Mucosa of gallbladder (tissue), 1 donor: ENCODE data around the gene ATP2C1. TPM values are rescaled to one million over a fixed set of nuclear protein-coding genes. Genes with fewer than 3 reads are reported as not detected.
"Not testable (repeated sequence)": the region's sequence is repeated elsewhere in the genome, so short reads cannot be mapped to it uniquely, and the experiment has no call there.

Experiments used
- DNase-seq: peaks from one replicate; pipeline ENCODE4 v3.0.0-alpha.2; 2020; ENCODE audit warnings: low spot score
- total RNA-seq: library from RNA; stranded (reverse); gene quantifications from one replicate; pipeline ENCODE4 v1.2.1, GENCODE V29; 2021
- donor health status: DM: no; HTN: no; CAD: no.

The ATP2C1 gene
- 78.9 TPM for total RNA-seq

DNA sequence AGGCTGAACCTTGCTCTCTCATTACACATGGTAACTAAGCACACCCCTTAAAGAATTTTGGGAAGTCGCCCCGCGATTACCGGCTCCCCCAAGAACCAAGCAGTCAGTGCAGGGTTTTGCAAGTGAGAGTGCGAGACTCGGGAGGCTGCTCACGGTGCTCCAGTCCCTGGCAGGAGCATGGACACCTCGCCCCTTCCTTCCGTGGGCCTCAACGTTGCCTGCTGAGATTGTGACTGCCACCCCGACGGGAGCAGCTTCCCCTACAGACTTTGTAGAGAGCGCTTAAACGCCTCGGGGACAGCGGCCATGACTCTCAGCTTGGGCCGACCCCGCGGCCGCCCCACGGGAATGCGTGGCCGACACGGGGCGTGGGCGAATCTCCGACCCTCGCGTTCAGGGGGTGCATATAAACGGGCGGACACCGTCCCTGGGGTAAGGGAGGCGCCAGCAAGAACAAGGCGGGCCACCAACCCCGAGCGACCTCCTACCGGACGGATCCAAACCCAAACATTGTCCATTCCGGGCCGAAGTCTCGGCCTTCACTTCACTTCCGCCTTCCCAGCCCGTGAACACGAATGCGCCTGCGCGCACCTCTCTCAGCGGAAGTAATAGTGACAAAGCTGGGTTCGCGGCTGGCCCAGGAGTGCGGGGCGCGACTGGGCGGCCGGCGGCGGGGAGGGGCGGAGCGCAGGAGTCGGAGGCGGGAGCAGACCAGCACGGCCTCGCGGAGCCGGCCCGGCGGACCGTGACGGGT lies at the start of gene ATP2C1:
ATP2C1 (plus strand) TSS at position 709 of the 754 bp plus-strand sequence. CDS start 686 bp downstream, outside the sequence.
- DNase-seq, result peak; percentile 96

GRCh38 chr3:130844462-130844861 lies 49.4 kb upstream of the ATP2C1 start:
- DNase-seq, result no peak

DNA sequence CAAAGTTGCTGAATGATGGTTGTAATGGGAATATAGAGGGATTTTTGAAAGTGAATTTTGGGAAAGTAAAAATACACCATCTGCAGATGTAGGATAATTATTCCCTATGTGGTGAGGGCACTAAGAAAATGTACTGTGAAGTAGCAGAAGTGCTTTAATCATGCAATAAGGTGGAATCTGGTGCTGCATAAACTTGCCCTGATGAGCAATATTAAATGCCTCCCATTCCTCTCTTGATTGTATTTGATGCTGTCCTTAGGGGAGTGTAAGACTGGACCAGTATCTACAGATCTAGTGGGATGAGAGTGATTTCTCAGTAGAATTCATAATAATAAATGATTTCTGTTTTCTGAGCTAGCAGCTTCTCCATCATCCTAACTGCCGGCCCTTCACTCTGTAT lies 47.7 kb upstream of the ATP2C1 start:
- DNase-seq, result no peak

GRCh38 chr3:130849091-130849552 lies 44.8 kb upstream of the ATP2C1 start:
- DNase-seq, result peak; percentile 41

DNA sequence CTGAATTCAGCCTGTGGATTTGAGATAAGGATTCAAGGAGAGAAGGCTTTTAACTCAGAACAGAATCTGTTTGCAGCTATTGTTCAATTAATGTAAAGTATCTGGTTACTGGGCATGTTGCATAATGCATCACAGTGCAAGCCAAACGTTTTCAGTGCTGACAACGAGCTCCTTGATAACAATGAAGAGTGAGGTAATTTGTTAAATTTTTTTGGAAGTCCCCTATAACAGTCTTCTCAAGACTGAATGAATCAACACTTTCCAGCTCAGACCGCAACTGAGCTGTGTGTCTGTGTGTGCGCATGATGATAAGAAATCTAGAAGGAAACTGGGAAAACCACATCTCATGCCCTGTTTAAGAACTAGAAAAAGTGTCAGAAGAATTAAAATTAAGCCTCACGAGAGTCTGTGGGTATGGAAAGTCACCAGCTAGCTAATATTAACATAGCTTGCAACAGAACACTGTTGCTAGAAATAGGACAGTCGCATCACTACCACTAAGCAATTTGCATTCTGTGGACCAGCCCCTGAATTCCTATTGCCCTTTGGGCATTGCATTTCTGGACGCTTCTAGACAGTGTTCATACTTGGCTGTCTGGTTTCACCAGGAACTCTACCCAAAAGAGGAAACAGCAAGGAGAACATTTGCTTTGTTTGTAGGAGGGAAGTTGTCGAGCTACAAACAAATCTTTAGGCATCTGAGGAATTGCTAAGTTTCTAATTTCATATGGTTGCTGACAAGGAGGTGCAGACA lies 43.7 kb upstream of the ATP2C1 start:
- peak; percentile 32 for DNase-seq

GRCh38 chr3:130850843-130851242 lies 43.0 kb upstream of the ATP2C1 start:
- DNase-seq, result no peak

DNA sequence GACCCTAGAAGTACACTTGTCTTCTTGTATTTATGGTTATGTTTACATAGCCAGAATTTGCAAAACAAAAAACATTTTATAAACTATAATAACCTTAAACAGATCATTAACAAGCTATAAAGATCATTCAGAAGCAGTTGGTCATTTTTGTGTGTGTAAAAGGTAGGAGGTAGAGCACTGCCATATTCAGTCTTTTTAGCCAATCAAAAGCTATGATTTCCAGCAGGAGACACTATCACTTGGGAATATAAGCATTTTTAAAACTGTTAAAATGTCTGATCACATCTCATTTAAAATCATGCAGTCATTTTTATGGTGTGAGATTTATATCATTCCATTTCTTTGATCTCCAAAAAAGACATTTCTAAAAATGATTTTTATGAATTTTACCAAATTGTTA lies 42.6 kb upstream of the ATP2C1 start:
- DNase-seq, result no peak

DNA sequence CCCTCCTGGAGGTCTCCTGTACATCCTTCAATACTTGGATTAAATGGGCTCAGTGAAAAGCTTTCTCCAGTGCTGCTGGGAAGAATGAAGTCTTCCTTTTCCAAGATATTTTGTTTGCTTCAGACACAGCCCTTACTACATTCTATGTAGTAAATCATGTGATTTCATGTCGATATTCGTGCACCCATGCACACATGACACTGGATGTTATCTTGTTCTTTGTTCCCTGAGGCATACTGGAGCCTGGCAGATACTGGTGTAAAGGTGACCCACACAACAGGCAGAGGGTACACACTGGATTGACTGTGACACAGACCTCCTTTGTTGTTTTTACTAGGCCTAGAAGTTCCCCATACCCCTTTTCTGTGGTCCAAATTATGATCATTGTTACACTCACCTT lies 40.3 kb upstream of the ATP2C1 start:
- no peak for DNase-seq

GRCh38 chr3:130854208-130854864 lies 39.5 kb upstream of the ATP2C1 start:
- DNase-seq, result no peak

DNA sequence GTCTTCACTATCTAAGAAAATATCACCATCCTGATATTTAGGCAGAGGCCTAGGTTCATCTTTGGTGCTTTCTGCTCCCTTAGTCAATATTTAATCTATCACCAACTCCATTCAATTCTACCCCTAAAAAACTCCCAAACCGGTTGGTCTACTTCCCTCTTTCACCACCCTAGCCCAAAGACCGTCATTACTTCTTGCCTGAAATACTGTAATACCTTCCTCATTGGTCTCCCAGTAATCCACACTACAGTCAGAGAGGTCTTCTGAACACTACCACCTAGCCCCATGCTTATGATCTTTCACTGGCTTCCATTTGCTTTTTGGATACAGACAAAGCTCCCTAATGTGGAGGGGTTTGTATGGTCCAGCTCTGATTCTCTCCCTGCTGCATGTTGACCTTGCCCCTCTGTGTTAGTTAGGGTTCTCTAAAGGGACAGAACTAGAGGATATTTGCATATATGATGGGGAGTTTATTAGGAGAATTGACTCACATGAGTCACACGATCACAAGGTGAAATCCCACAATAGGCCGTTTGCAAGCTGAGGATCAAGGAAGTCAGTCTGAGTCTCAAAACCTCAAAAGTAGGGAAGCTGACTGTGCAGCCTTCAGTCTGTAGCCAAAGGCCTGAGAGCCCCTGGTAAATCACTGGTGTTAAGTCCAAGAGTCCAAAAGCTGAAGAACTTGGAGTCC lies 36.4 kb upstream of the ATP2C1 start:
- DNase-seq, result no peak

DNA sequence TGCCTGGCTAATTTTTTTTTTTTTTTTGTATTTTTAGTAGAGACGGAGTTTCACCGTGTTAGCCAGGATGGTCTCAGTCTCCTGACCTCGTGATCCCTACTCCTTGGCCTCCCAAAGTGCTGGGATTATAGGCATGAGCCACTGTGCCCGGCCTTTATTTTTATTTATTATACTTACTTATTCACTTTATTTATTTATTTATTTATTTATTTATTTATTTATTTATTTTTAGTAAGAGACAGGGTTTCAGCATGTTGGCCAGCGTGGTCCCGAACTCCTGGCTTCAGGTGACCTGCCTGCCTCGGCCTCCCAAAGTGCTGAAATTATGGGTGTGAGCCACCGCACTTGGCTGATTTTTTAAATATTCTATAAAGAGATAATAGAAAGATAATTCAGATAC lies 31.8 kb upstream of the ATP2C1 start:
- not testable (repeated sequence) for DNase-seq

- DNase-seq, result no peak
Observed at GRCh38 chr3:130865489-130865888, 28.4 kb upstream of the ATP2C1 start.

DNA sequence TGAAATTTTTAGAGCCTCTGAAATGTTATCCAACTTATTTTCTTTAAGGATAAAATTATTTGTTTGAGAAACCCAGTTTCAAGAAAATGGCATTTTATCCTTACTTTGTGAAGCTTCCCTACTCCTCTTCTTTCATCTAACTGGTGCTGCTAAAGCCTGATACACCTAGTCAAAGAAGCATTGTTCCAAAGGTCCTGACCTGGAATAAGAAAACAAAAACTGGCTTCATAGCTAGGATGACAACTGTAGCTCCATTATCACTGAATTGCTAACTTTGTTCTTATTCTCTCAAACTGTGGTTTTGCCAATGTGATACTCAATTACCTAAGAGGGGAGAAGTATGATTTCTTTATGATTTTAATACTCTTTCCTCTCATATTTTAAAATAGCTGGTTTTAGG lies 27.6 kb upstream of the ATP2C1 start:
- no peak for DNase-seq

DNA sequence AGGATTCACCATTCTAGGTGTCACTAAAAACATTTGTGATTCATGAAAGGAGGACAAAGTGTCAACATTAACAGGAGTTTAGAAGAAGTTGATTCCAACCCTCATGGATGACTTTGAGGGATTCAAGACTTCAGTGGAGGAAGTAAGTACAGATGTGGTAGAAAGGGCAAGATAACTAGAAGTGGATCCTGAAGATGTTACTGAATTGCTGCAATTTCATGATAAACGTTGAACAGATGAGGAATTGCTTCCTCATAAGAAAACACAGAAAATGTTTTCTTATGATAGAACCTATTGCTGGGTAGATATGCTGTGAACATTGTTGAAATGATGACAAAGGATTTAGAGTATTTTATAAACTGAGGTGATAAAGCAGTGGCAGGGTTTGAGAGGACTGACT lies 23.5 kb upstream of the ATP2C1 start:
- no peak for DNase-seq

DNA sequence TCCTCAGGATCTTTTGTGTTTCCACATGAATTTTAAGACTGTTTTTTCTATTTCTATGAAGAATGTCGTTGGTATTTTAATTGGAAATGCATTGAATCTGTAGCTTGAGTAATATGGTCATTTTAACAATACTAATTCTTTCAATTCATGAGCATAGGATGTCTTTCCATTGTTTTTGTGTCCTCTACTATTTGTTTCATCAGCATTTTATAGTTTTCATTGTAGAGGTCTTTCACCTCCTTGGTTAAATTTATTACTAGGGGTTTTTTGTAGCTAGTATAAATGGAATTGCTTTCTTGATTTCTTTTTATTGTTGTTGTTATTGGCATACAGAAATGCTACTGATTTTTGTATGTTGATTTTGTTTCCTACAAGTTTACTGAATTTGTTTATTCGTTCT lies 17.3 kb upstream of the ATP2C1 start:
- no peak for DNase-seq

DNA sequence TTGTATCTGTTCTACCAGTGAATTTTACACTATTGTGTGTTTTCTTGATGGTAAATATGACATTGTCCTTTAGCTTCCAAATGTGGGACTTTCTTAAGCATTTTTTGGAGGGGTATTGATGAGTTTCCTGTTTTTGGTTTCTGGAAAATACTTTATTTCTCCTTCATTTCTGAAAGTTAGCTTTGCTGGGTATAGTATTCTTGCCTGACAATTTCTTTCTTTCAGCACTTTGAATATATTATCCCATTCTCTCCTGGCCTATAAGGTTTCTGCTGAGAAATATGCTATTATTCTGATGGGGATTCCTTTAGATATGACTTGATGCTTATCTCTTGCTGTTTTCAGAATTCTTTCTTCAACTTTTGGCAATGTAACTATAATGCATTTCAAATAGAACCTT lies 15.4 kb upstream of the ATP2C1 start:
- DNase-seq, result no peak

DNA sequence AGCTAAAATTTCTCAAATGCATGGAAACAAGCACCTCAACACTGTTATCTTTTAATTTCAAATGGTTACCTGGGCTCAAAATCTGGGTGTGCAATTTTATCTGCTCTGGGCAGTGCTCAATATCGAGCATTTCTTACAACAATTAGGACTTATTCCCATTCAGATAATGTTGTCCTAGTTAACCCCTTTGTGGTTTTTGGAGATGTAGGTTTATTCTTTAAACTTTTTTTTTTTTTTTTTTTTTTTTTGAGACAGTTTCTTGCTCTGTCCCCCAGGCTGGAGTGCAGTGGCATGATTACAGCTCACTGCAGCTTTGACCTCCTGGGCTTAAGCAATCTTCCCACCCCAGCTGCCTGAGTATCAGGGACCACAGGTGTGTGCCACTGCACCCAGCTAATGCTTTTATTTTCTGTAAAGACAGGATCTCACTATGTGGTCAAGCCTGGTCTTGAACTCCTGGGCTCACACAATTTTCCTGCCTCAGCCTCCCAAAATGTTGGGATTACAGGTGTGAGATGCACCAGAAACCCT lies 4.4 kb upstream of the ATP2C1 start:
- DNase-seq, result no peak

GRCh38 chr3:130892759-130893375 lies 1.0 kb upstream of the ATP2C1 start:
- peak; percentile 82 for DNase-seq

DNA sequence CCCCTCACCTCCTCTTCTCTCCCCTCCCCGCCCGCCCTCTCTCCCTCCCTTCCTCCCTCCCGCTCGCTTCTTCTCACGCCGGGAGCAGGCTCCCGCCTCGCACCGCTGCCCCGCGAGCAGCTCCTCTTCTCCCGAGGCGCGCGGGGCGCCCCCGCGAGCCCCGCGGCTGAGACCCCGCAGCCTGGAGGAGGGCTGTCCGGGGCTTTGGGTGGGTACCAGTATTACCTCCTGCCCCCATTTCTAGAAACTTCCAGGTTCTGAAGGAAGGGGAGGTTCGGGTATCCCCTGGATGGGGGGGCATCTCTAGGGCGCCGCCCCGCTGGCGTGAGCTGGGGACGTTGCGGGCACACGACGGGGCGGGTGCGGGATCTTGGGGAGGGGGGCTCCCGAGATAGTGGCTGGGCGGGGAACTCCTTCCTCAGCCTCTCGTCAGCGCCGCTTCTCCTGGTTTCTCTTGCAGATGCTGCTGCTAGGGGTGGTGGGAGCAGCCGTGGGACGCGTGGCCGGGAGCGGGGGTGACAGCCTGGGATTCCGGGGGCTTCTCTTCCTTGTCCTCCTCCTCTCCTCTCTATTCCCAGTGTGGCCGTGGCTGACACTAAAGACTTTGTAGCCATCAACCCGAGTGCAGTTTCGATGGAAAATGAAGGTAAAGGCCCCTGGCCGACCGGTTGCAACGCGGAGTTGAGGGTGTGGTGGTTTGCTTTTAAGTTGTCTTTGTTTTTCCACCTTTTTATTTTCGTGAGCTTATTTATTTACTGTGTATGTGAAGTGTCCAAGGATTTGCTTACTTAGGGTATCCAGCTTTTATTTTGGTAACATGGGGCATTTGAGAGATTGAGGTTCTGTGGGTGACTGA lies 474 bp downstream of the ATP2C1 start:
- DNase-seq, result peak; percentile 20

DNA sequence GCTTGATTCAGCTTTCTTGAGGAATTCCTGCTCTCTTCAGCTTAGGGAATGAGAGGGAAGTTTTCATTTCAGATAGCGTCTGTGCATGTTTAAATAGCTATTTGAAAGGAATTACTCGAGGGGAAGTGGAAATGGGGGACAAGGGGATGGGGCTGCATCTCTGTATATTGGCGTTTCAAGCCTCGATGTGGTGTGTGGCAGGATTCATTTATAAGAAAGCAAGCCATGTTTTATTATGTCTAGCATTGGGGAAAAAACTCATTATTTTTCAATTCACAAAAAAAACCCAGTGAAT lies 1.0 kb downstream of the ATP2C1 start:
- no peak for DNase-seq
